Measurements from ENCODE around the gene DNHD1. TPM values are rescaled to one million over a fixed set of nuclear protein-coding genes. Genes with fewer than 3 reads are reported as not detected.

The DNHD1 gene
- total RNA-seq, 1 donor from 2014 or later = 4.4 TPM

GRCh38 chr11:6548641-6549040 lies 51.6 kb downstream of the DNHD1 start:
- Histone ChIP-seq H3K27me3 (ENCODE audit: low read depth) (no peaks in the 10 kb centered on the region), H3K27ac (replicated peaks) (no peak overlapping the region), H3K4me1 (peaks cover 19% of the 10 kb centered on the region), H3K9me3 (replicated peaks) (no peaks in the 10 kb centered on the region), H3K4me3 (no peak overlapping the region), H3K36me3 (peaks cover 9% of the 10 kb centered on the region)
- intact Hi-C loops (cut with micrococcal nuclease) = no loop called here
- DNase-seq = no peak
- no peak for TF ChIP-seq CTCF (IDR thresholded peaks at IDR 0.05; ENCODE audit: borderline replicate concordance)

GRCh38 chr11:6553634-6554033 lies 56.6 kb downstream of the DNHD1 start:
- Histone ChIP-seq H3K36me3 (no peaks in the 10 kb centered on the region), H3K9me3 (replicated peaks) (no peaks in the 10 kb centered on the region), H3K27me3 (ENCODE audit: low read depth) (no peaks in the 10 kb centered on the region), H3K4me1 (peaks cover 11% of the 10 kb centered on the region), H3K4me3 (no peak overlapping the region), H3K27ac (replicated peaks) (no peak overlapping the region)
- DNase-seq = no peak
- no peak for TF ChIP-seq CTCF (IDR thresholded peaks at IDR 0.05; ENCODE audit: borderline replicate concordance)
- intact Hi-C loops (cut with micrococcal nuclease) = no loop called here

- intact Hi-C loops (cut with micrococcal nuclease) = no loop called here
- H3K27ac ChIP-seq (replicated peaks) = no peak overlapping the region
- peaks cover 24% of the 10 kb centered on the region for H3K4me1 ChIP-seq
- no peak for TF ChIP-seq CTCF (IDR thresholded peaks at IDR 0.05; ENCODE audit: borderline replicate concordance)
- H3K4me3 ChIP-seq = no peak overlapping the region
- no peaks in the 10 kb centered on the region for H3K9me3 ChIP-seq (replicated peaks)
- no peaks in the 10 kb centered on the region for H3K36me3 ChIP-seq
- no peaks in the 10 kb centered on the region for H3K27me3 ChIP-seq (ENCODE audit: low read depth)
- DNase-seq = no peak
Observed at GRCh38 chr11:6554828-6555706, 58.0 kb downstream of the DNHD1 start.

DNA sequence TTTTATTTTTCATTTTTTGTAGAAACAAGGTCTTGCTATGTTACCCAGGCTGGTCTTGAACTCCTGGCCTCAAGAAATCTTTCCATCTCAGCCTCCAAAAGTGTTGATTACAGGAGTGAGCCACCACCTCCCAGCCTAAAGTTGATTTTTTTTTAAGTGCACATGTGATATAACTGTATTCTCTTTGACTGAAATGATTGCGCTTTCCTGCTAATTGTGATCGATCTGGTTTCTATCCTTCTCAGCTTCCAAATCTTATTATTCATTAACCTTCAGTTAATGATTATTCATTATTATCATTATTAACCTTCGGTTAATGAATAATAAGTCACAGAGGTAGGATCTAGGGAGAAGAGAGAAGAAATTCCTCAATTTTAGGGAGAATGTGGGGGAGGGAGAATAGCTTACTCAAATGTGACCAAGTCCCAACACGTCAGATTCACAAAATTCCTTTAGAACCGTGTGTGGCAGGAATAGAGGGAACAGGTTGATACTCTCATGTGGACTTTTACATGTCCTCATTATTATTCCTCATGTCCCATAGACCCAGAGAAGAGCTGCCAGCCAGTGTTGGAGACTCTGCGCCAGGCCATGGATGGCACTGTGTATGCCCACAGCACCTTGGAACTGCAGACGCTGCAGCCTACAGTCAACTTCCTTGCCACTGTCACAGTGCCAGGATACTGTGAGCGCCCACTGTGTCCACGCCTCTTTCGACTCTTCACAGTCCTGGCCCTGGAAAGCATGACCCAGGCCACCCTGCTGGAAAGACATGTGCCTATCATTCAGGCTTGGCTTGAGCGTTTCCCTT lies 59.3 kb downstream of the DNHD1 start:
- no peak for DNase-seq
- no peak for TF ChIP-seq CTCF (IDR thresholded peaks at IDR 0.05; ENCODE audit: borderline replicate concordance)
- Histone ChIP-seq H3K4me3 (no peak overlapping the region), H3K27me3 (ENCODE audit: low read depth) (no peaks in the 10 kb centered on the region), H3K27ac (replicated peaks) (no peak overlapping the region), H3K4me1 (peaks cover 24% of the 10 kb centered on the region), H3K36me3 (no peaks in the 10 kb centered on the region), H3K9me3 (replicated peaks) (no peaks in the 10 kb centered on the region)
- intact Hi-C loops (cut with micrococcal nuclease) = no loop called here

DNA sequence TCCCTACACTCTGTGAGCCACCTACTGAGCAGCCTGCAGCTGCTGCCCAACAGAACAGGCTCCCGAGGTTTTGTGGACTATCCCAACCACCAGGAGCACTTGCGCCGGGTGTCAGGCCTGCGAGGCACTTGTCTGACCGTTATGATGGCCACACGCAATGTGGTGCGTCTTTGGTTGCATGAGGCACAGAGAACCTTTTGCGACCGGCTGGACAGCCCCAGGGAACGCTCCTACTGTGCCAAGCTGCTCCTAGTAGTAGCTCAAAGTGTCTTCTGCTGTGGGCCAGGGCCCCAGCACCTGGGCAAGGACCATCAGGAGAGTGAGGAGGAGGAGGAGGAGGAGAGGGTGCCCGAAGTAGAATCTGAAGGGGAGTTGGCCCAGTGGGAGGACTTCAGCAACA lies 60.0 kb downstream of the DNHD1 start:
- Histone ChIP-seq H3K4me1 (peaks cover 24% of the 10 kb centered on the region), H3K27me3 (ENCODE audit: low read depth) (no peaks in the 10 kb centered on the region), H3K27ac (replicated peaks) (no peak overlapping the region), H3K36me3 (no peaks in the 10 kb centered on the region), H3K4me3 (no peak overlapping the region), H3K9me3 (replicated peaks) (no peaks in the 10 kb centered on the region)
- no peak for DNase-seq
- no peak for TF ChIP-seq CTCF (IDR thresholded peaks at IDR 0.05; ENCODE audit: borderline replicate concordance)
- intact Hi-C loops (cut with micrococcal nuclease) = no loop called here
